ENCODE measurements around the gene DNTT.

The DNTT gene

DNA sequence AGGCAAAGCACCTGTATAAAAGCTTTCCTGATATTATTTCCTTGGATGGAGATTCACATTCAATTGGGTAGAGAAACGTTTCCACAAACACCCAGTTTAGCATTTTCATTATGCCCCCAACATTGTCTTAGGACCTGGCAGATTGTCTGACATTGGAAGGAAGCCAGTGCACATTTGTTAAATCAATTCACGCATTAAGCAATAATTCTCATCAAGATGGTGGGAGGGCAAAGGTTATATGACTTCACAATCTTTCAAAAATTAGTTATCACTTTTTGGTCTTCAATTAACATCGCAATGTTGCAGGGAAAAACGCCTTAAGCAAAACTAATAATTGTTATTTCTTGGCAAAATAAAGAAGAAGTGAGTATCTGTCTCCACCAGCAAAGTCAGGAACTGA is 38.2 kb downstream of the DNTT start:
- no peak for DNase-seq (ENCODE audit: low read depth, low spot score)

- DNase-seq (ENCODE audit: low read depth, low spot score): no peak
These were observed 39.9 kb downstream of the DNTT start for GRCh38 chr10:96344178-96344577.

DNA sequence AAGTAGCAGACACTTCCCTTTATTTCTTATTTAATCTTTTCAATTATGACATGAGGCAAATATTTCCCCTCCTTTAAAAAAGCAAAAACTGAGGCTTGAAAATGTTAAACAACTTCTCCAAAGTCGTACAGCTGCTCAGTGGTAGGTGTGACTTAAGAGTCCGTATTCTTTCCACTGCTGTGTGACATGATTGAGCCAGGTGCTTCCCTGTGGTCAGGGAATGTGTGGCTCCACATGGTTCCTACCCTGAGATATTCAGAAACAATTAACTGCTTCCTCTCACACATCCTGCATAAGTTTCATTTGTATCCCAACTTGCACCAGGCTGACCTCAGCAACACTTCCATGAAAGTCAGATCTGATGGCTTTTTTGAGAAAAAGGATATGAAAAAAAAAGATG is 41.0 kb downstream of the DNTT start:
- DNase-seq (ENCODE audit: low read depth, low spot score): no peak

- DNase-seq (ENCODE audit: low read depth, low spot score): no peak
These were observed 42.1 kb downstream of the DNTT start for GRCh38 chr10:96346295-96346694.

- no peak for DNase-seq (ENCODE audit: low read depth, low spot score)
These were observed 47.8 kb downstream of the DNTT start for GRCh38 chr10:96352027-96352426.

DNA sequence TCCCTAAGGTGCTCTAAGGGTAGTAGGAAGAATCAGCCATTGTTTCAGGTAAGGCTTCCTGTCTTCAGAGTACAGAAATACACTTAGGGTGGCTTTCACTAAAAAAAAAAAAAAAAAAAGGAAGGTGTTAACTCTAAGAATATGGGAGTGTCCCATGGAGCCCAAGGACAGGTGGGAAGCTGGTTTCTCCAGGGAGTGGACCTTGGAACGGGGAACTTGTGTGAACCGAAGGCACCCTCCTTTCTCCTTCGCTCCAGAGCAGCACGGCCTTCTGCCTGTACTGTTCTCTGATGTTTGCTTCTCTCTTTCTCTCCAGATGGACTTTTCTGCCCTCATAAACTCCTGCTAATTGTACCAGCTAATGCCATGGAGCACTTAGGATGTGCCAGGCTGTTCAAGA is 48.3 kb downstream of the DNTT start:
- no peak for DNase-seq (ENCODE audit: low read depth, low spot score)

GRCh38 chr10:96357038-96357620 is 52.9 kb downstream of the DNTT start:
- DNase-seq (ENCODE audit: low read depth, low spot score): no peak

DNA sequence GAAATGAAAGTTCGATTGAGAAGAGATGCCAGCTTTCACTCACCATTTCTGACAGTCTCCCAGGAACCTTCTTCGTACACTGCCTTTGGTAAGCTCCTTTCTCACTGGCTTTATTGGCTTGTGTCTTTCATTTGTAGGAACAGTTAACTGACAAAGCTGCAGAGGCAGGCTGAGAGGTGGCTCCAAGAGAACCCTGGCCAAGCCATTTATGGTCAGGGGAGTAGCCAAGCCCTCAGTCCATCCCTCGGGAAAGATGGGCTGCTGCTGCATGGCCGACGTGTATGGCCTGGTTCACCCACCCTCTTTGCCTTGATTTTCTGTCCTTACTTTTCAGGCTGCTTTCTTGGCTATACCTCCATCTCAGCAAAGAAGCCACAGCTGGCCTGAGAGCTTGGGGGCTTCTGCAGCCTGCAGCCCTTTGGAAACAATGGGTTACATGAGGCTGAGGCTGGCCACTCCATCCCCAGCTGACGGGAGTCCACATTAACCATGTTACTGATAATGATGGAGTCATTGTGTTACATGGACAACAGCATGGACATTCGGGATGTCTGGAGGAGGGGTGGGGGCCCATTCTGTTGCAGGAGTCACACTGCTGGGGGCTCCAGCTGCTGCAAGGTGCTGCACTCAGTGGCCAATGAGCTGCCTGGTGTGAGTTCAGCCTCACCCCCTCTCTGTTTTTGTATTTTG is 54.8 kb downstream of the DNTT start, which contains the start of gene OPALIN:
Gene OPALIN (minus strand): TSS at position 152 of the 690 bp plus-strand sequence. CDS start 106 bp downstream, at position 46.
- DNase-seq (ENCODE audit: low read depth, low spot score): no peak

- DNase-seq (ENCODE audit: low read depth, low spot score): no peak
These were observed 55.4 kb downstream of the DNTT start for GRCh38 chr10:96359616-96360015.

- DNase-seq (ENCODE audit: low read depth, low spot score): no peak
These were observed 56.1 kb downstream of the DNTT start for GRCh38 chr10:96360331-96360730.

- no peak for DNase-seq (ENCODE audit: low read depth, low spot score)
These were observed 56.5 kb downstream of the DNTT start for GRCh38 chr10:96360766-96361165.

GRCh38 chr10:96365571-96365970 is 61.3 kb downstream of the DNTT start:
- DNase-seq (ENCODE audit: low read depth, low spot score): no peak

DNA sequence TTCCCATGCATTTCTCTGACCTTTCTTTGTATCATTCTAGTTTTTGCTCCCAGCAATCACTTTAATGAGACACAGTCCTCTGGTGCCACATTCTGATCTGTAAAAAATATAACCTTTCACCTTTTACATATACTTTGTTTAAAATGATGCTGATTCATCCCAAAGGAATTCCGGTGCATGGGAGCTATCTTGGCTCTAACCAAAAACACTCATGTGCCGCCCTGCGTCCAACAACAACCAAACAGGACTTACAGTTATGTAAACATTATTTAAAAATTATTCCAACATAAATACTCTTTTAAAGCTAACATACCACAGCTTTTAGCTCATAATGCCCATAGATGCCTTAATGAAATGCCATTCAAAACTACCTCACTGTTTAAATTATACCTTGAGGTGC is 62.3 kb downstream of the DNTT start:
- no peak for DNase-seq (ENCODE audit: low read depth, low spot score)

GRCh38 chr10:96367470-96367869 is 63.2 kb downstream of the DNTT start:
- no peak for DNase-seq (ENCODE audit: low read depth, low spot score)

- DNase-seq (ENCODE audit: low read depth, low spot score): no peak
These were observed 64.7 kb downstream of the DNTT start for GRCh38 chr10:96368971-96369370.

- DNase-seq (ENCODE audit: low read depth, low spot score): no peak
These were observed 65.8 kb downstream of the DNTT start for GRCh38 chr10:96369890-96370583.

- no peak for DNase-seq (ENCODE audit: low read depth, low spot score)
These were observed 66.4 kb downstream of the DNTT start for GRCh38 chr10:96370584-96371157.

GRCh38 chr10:96371356-96371755 is 67.1 kb downstream of the DNTT start:
- DNase-seq (ENCODE audit: low read depth, low spot score): no peak

DNA sequence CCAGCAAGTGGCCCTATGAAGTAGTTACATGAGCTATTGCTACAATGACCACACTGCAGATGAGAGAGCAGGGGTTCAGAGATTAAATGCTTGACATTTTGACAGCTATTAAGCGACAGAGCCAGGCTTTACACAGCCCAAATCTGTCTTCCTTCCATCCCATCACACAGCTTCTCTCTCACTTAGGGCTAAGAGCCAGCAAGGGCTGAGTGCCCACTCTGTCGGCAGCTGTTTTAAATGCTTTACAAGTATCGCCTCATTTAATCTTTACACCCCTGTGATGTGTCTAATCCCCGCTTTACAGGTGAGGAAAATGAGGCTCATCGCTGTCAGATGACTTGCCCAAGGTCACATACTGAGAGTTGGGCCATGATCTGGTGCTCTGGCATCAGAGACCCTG is 69.8 kb downstream of the DNTT start:
- DNase-seq (ENCODE audit: low read depth, low spot score): no peak

- no peak for DNase-seq (ENCODE audit: low read depth, low spot score)
These were observed 70.4 kb downstream of the DNTT start for GRCh38 chr10:96374639-96374984.

GRCh38 chr10:96374985-96375830 is 71.0 kb downstream of the DNTT start:
- DNase-seq (ENCODE audit: low read depth, low spot score): peak; percentile 65

DNA sequence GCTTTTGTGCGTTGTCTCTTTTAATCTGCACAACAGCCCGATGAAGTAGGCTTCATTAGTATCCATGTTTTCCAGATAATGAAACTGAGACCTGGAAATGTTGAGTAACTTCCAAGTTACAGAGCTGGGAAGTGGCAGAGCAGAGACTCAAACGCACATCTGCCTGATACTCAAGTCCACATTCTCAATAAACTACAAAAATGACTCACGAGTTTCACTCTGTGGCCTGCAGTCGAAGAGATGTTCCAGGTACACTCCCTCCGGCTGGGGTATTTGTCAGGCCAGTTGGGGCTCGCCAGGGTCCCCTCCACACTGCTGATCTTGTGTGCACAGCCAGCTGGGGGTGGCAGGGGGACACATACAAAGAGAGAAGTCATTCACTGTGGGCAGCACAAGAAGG is 72.2 kb downstream of the DNTT start:
- DNase-seq (ENCODE audit: low read depth, low spot score): no peak

All from brain pericyte (primary cell).